HPDE6-E6E7 (cell line): Measurements from ENCODE around the gene ARHGAP24.

Experiments
- DNase-seq: peaks from one replicate; pipeline ENCODE4 v3.0.0; 2011; ENCODE audit warnings: missing footprints; ENCODE audit errors: extremely low spot score

ARHGAP24 gene

DNA sequence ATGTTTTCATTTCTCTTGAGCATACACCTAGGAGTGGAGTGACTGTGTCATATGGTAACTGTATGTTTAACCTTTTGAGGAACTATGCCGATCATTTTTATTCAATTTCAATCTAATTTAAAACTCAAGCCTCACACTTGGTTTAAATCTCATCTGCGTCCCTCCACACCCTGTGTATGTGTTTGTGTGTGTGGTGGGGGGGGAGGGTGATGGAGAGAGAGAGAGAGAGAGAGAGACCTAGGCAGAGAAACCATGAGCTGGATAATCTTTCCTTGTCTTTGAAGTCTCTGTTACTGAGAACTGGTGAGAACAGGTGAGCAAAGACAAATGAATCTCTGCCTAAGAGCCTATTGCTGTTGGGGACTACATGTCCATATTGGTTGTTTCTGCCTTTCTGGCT is 105.0 kb downstream of the ARHGAP24 start:
- DNase-seq: no peak

GRCh38 chr4:85580489-85580888 is 105.5 kb downstream of the ARHGAP24 start:
- no peak for DNase-seq

DNA sequence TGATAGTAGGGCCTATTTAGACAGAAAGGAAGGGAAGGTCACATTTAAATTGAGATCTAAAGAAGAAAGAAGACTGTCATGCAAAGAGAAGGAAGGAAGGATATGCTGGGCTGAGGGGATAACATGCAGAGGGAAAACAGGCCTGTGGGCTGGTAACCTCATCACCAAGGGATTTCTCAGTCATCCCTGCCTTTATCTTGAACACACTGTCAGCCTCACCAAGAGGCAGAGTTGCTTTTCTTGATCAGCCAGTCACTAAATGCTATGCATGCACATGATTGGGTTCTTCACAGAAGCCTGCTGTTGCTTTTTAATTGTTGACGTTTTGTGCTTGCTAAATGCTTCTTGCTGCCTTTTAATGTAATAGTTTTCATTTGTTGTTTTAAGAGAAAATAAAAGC is 113.0 kb downstream of the ARHGAP24 start:
- DNase-seq: no peak

GRCh38 chr4:85591406-85592098 is 116.6 kb downstream of the ARHGAP24 start:
- no peak for DNase-seq

- DNase-seq: no peak
These were observed 120.3 kb downstream of the ARHGAP24 start for GRCh38 chr4:85595098-85595775.

DNA sequence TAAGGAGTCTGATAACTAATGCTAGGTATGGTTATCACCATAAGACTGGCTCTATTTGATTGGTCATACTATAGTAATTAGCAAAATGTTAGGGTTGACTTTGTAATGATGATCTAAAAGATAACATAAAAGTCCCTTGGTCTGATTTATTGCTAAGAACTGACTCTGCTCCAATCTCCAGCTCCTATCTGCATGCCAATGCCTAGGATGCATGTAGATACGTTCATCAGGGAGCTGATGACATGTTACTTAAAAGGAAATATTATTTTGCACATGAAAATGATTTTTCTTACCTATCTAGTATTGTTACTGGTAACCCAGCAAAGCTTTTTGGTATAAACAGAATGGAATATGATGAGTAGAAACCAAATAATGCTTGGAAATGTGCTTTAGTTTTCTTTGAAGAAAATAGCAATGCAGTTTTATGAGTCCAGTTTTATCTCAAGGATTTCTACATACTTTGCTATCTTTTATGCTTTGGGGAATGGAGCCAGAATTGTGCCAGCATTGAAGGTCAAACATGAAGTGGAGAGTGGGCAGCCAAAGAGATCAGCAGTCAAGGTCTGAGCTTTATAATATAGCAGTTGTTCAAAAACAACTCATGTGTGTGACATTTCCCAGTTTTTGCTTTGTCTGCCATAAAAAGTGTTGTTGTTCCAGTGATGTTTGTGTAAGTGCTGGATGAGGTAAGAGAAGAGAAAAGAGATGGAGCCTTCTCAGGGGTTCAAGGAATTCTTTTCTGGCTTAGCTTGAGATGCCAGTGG is 121.0 kb downstream of the ARHGAP24 start:
- DNase-seq: no peak

GRCh38 chr4:85598936-85599335 is 124.0 kb downstream of the ARHGAP24 start:
- no peak for DNase-seq

DNA sequence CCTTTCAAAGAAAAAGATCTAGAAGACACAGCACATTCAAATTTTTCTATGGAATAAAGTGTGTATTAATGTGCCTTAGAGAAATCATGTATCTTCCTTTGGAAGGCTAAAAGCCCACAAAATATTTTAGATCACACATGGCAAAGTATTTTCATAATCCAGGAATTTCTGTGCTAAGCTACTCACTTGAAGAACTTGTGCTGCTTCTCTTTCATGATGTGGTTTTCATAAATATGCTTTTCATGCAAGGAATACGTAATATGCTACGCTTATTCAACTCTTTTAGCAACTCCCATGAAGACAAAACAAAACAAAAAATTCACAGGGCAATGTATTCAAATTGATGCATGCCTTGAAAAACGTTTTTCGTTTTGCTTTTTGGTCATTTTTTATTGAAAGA is 125.6 kb downstream of the ARHGAP24 start:
- no peak for DNase-seq

DNA sequence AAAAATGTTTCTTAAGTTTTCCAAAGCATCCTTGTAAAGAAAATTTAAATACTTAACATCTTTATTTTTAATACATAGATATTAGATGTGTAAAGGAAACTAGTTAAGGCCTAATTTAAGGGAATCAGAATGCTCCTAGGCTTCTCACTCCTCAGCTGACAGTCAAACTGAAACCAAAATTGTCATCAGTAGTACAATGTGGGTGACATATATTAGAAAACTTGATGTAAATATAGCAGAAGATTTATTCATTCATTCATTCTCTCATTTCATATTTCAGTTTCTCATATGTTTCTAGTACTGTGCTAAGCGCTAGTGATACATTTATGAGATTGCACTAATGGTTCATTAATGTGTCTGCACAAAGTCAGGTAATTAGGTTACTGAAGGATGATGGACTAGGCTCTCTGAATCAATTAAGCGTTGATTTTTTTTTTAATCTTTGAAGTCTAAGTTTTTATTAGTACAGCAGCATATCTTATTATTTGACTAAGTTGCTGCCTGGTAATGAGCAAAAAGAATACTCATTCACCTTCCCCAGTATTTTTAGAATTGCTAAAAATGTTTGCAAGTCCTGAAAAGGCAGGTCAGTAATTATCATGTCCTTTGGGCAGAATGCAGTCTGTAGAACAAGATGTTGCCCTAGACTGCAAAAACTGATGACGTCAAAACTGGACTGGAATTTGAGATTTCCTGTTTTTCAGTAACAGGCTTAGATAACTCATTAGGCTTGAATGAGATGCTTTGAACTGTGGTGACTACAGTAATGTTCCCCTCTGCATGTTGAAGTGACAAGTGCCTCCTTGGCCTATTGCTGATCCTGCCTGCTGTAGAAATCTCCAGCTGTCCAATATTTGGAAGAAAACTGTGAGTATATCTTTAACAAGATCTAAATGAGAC is 128.7 kb downstream of the ARHGAP24 start:
- no peak for DNase-seq

DNA sequence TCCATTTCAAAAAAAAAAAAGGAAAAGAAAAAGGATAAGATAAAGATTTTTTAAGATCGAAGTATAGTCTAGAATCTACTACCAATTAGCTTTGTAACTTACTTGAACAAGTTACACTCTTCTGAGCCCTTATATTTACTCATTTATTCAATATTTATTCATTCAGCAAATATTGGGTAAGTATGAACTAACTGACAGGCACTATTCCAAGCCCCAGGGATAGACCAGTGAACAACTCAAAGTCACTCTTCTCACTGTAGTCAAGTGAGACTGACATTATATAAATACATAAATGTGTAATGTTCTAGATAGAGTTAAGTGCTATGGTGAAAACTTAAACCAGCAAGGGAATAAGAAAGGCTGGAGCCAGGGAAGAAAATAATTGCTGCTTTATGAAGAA is 131.6 kb downstream of the ARHGAP24 start:
- DNase-seq: no peak

- DNase-seq: no peak
These were observed 132.7 kb downstream of the ARHGAP24 start for GRCh38 chr4:85607624-85608023.

DNA sequence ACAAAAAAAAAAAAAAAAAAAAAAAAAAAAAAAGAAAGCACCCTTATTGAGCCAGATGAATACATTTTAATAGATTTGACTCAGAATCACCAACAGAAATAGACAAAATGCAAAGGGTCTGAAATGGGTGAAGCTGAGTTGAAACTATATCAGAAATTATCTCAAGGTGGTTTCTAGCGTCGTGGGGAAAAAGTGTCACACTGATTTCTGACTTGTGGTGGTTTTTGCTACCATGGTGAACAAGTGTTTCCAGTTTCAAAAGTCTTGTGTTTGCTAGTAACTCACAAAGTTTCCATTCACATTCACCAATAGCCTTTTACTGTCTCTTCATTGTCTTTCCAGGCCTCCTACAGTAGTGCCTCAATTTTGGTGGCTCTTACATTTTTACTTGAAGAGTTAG is 135.5 kb downstream of the ARHGAP24 start:
- no peak for DNase-seq

GRCh38 chr4:85611661-85612060 is 136.7 kb downstream of the ARHGAP24 start:
- no peak for DNase-seq

- DNase-seq: no peak
These were observed 139.0 kb downstream of the ARHGAP24 start for GRCh38 chr4:85613901-85614300.

DNA sequence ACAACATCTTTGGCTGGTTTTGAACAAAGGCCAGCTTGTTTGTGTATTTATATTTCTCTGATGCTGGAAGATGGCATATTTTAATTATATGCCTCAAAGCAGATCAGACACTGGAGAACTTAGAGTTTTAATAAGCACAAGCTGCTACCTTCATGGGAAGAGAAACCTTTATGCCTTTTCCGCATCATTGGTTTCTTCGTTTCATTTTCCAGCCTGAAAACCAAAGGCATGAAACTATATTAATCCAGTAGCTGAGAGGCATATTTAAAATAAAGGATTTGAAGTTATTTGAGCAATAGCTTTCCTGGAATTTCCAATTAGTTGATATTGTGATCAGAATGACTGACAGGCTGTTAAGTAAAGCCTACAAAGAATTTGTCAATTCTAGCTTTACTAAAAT is 141.0 kb downstream of the ARHGAP24 start:
- no peak for DNase-seq

GRCh38 chr4:85617202-85617601 is 142.3 kb downstream of the ARHGAP24 start:
- DNase-seq: no peak

- no peak for DNase-seq
These were observed 158.0 kb downstream of the ARHGAP24 start for GRCh38 chr4:85632981-85633380.

DNA sequence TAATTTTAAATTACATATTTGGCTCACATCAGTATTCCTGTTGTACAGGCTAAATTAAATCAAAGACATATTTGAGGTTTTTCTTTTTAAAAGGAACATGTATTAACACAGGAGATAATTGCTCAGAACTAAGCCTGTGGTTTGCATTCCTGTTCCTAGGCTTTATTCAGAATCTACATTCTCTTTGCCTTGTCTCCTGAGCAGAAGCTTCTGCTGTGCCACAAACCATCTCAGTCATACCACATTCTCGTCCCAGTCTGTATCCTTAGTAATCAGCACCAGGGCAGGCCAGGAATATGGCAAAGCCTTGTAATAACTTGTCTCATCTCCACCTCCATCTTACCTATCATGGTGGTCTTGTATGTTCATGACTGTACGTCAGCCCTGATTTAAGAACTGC is 162.8 kb downstream of the ARHGAP24 start:
- no peak for DNase-seq

- DNase-seq: no peak
These were observed 165.0 kb downstream of the ARHGAP24 start for GRCh38 chr4:85639946-85640345.

DNA sequence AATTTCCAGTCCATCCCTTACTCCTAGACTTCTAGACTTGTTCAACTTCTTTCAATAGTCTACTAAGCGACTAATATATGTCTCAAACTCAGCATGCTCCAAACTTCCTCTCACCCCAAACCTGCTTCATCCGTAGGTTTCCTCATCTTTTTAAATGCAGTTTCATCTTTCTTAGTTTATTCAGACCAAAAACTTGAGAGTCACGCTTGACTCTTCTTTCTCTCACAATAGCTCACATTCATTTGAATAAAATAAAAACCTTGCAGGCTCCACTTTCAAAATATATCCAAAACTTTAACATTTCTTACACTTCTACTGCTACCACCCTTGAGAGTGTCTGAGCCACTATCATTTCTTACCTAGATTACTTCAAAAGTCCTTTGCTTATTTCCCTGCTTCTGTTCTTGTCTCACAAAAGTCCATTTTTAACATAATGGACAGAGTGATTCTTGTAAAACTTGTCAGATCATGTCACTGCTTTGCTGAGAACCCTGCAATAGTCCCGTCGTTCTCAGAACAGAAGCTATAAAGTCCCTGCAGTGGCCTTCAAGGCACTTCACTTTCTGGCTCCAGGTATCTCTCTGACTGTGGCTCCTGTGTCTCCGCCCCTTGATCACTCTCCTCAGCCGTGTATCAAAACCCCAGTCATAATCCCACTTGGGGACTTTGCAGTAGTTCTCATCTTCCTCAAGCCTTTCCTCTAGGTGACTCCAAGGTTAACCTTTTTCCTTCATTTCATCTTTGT is 167.6 kb downstream of the ARHGAP24 start:
- no peak for DNase-seq

DNA sequence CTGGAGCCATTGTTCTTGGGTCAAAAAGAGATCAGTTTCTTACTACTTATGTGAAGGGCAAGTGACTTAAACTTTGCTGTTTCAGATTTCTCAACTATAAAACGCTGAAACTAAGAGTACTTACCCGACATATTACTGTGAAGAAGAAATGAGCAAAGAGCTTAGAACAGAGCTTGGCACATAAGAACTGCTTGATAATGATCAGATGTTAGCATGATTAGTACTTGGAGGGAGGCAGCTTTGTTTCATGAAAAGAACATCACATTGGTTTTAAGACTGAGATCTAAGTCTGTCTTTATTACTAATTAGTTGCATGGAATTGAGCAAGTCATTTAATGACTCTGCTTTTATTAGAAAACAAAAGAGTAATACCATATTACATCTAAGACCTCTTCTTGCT is 169.1 kb downstream of the ARHGAP24 start:
- no peak for DNase-seq
